HG03135 (cell line): ENCODE measurements around the gene PATJ.
"Not testable (repeated sequence)": the region's sequence is repeated elsewhere in the genome, so short reads cannot be mapped to it uniquely, and the experiment has no call there.

Experiments
- ATAC-seq: cut with Tn5 transposase; IDR thresholded peaks from one replicate; pipeline ENCODE4 v1.9.1; 2021; ENCODE audit warnings: mild to moderate bottlenecking, moderate library complexity; ENCODE audit not compliant: unreplicated experiment

PATJ gene

GRCh38 chr1:61941794-61942193 lies 199.5 kb downstream of the PATJ start:
- ATAC-seq: no peak

- no peak for ATAC-seq
Measured at GRCh38 chr1:61942856-61943255, 200.6 kb downstream of the PATJ start.

- not testable (repeated sequence) for ATAC-seq
Measured at GRCh38 chr1:61948685-61949084, 206.4 kb downstream of the PATJ start.

GRCh38 chr1:61950418-61950817 lies 208.1 kb downstream of the PATJ start:
- no peak for ATAC-seq

GRCh38 chr1:61951731-61952580 lies 209.7 kb downstream of the PATJ start:
- ATAC-seq: no peak

- no peak for ATAC-seq
Measured at GRCh38 chr1:61952675-61953074, 210.4 kb downstream of the PATJ start.

- no peak for ATAC-seq
Measured at GRCh38 chr1:61953076-61953789, 211.0 kb downstream of the PATJ start.

GRCh38 chr1:61953790-61954150 lies 211.5 kb downstream of the PATJ start:
- no peak for ATAC-seq

- ATAC-seq: no peak
Measured at GRCh38 chr1:61955261-61955660, 213.0 kb downstream of the PATJ start.

GRCh38 chr1:61956016-61956645 lies 213.9 kb downstream of the PATJ start:
- ATAC-seq: no peak

GRCh38 chr1:61956784-61957183 lies 214.5 kb downstream of the PATJ start:
- ATAC-seq: no peak

GRCh38 chr1:61961009-61961408 lies 218.7 kb downstream of the PATJ start:
- ATAC-seq: no peak

- ATAC-seq: no peak
Measured at GRCh38 chr1:61962631-61963030, 220.4 kb downstream of the PATJ start.

- ATAC-seq: not testable (repeated sequence)
Measured at GRCh38 chr1:61966450-61967225, 224.4 kb downstream of the PATJ start.

- ATAC-seq: no peak
Measured at GRCh38 chr1:61967750-61968149, 225.5 kb downstream of the PATJ start.

- ATAC-seq: no peak
Measured at GRCh38 chr1:61968869-61969268, 226.6 kb downstream of the PATJ start.

GRCh38 chr1:61973100-61973837 lies 231.0 kb downstream of the PATJ start:
- no peak for ATAC-seq

GRCh38 chr1:61975638-61976037 lies 233.4 kb downstream of the PATJ start:
- ATAC-seq: no peak

GRCh38 chr1:61976566-61976965 lies 234.3 kb downstream of the PATJ start:
- ATAC-seq: no peak

GRCh38 chr1:61978796-61979195 lies 236.5 kb downstream of the PATJ start:
- ATAC-seq: no peak
